IMR-90 (cell line): ENCODE measurements around the gene PI4KA. TPM values are rescaled to one million over a fixed set of nuclear protein-coding genes. Genes with fewer than 3 reads are reported as not detected.
A peak's percentile ranks its signal among the peaks of the same experiment; 100 is the strongest.

Experiments used
- ATAC-seq: fragments of 200-7000 bp; cut with Tn5 transposase; 2 replicates; pipeline ENCODE4 v1.9.1; 2020; ENCODE audit warnings: low read depth, mild to moderate bottlenecking, moderate library complexity
- BruUV-seq: library from RNA; stranded (reverse); fragments of 400-500 nt; replicated peaks from 2 replicates; lab custom pipeline; 2021; lab: Mats Ljungman, UMichigan
- CTCF ChIA-PET: fragments of 300-600 bp; formaldehyde crosslinking; extraction: SDS; loops from one replicate; lab custom pipeline; 2021; ENCODE audit warnings: antibody characterized with exemption; lab: Yijun Ruan, JAX
- POLR2A ChIA-PET: fragments of 300-600 bp; sonication (Branson Sonifier 250); formaldehyde crosslinking; loops from one replicate; lab custom pipeline; 2022; ENCODE audit warnings: antibody characterized with exemption; ENCODE audit not compliant: unreplicated experiment; lab: Charles Lee
- DNase-seq: peaks from one replicate; pipeline ENCODE4 v3.0.0; 2013
- H2AFZ ChIP-seq: replicated peaks from 2 replicates; pipeline ENCODE3; 2013; ENCODE audit warnings: low read length, mild to moderate bottlenecking; ENCODE audit not compliant: poor library complexity
- H2AK5ac ChIP-seq: 2 replicates; pipeline ENCODE4 v1.6.1; 2013; ENCODE audit warnings: low read depth, low read length, inconsistent platforms
- H2AK9ac ChIP-seq: replicated peaks from 2 replicates; pipeline ENCODE3; 2013; ENCODE audit warnings: mild to moderate bottlenecking, low read depth, low read length, moderate library complexity; ENCODE audit not compliant: poor library complexity
- H2BK120ac ChIP-seq: 2 replicates; pipeline ENCODE4 v1.6.1; 2013; ENCODE audit warnings: low read depth, low read length, inconsistent platforms
- H2BK15ac ChIP-seq: 3 replicates; pipeline ENCODE4 v1.6.1; 2013; ENCODE audit warnings: low read depth, low read length, inconsistent platforms
- H2BK20ac ChIP-seq: 2 replicates; pipeline ENCODE4 v1.6.1; 2013; ENCODE audit warnings: low read depth, mild to moderate bottlenecking, inconsistent platforms, low read length, moderate library complexity
- H2BK5ac ChIP-seq: 2 replicates; pipeline ENCODE4 v1.6.1; 2013; ENCODE audit warnings: mild to moderate bottlenecking, low read depth, low read length, inconsistent platforms; ENCODE audit not compliant: poor library complexity, severe bottlenecking
- H3K14ac ChIP-seq: replicated peaks from 2 replicates; pipeline ENCODE4 v1.6.1; 2013; ENCODE audit warnings: low read depth, low read length, inconsistent platforms
- H3K18ac ChIP-seq: 2 replicates; pipeline ENCODE4 v1.6.1; 2013; ENCODE audit warnings: low read depth, low read length, control low read depth
- H3K23ac ChIP-seq: 2 replicates; pipeline ENCODE4 v1.6.1; 2013; ENCODE audit warnings: low read depth, low read length, inconsistent platforms
- H3K27ac ChIP-seq: 2 replicates; pipeline ENCODE4 v1.5.1; 2013; ENCODE audit warnings: mild to moderate bottlenecking, control low read depth, low read length; ENCODE audit not compliant: insufficient read depth
- H3K27me3 ChIP-seq: 2 replicates; pipeline ENCODE4 v1.6.1; 2013; ENCODE audit warnings: low read length; ENCODE audit not compliant: control insufficient read depth, insufficient read depth
- H3K36me3 ChIP-seq: 2 replicates; pipeline ENCODE4 v1.6.1; 2013; ENCODE audit warnings: low read length, mixed read lengths; ENCODE audit not compliant: control insufficient read depth, insufficient read depth
- H3K4ac ChIP-seq: 2 replicates; pipeline ENCODE4 v1.6.1; 2013; ENCODE audit warnings: low read depth, low read length, inconsistent platforms
- H3K4me1 ChIP-seq: 2 replicates; pipeline ENCODE4 v1.6.1; 2013; ENCODE audit warnings: low read length, mixed read lengths; ENCODE audit not compliant: control insufficient read depth, insufficient read depth
- H3K4me2 ChIP-seq: 2 replicates; pipeline ENCODE4 v1.6.1; 2013; ENCODE audit warnings: low read depth, mild to moderate bottlenecking, control low read depth, low read length, moderate library complexity
- H3K4me3 ChIP-seq: 2 replicates; pipeline ENCODE4 v1.5.1; 2013; ENCODE audit warnings: low read depth, mild to moderate bottlenecking, control low read depth, low read length, moderate library complexity; ENCODE audit not compliant: insufficient read depth
- H3K56ac ChIP-seq: 2 replicates; pipeline ENCODE4 v1.6.1; 2013; ENCODE audit warnings: low read length, inconsistent platforms; ENCODE audit not compliant: insufficient read depth; ENCODE audit errors: extremely low read depth
- H3K79me1 ChIP-seq, 2 experiments: 2 replicates each; pipeline ENCODE4 v1.6.1; 2013; ENCODE audit warnings: low read length in 2 of 2, inconsistent platforms in 1 of 2, low read depth in 1 of 2
- H3K9ac ChIP-seq: 2 replicates; pipeline ENCODE4 v1.6.1; 2013; ENCODE audit warnings: low read depth, low read length, control low read depth
- H3K9me1 ChIP-seq: 2 replicates; pipeline ENCODE4 v1.6.1; 2013; ENCODE audit warnings: low read length, inconsistent platforms; ENCODE audit not compliant: insufficient read depth
- H3K9me3 ChIP-seq: 2 replicates; pipeline ENCODE4 v1.6.1; 2013; ENCODE audit warnings: low read length; ENCODE audit not compliant: control insufficient read depth, insufficient read depth
- H4K20me1 ChIP-seq: 2 replicates; pipeline ENCODE4 v1.6.1; 2013; ENCODE audit warnings: low read length, inconsistent platforms; ENCODE audit not compliant: insufficient read depth
- H4K5ac ChIP-seq: 2 replicates; pipeline ENCODE4 v1.6.1; 2013; ENCODE audit warnings: mild to moderate bottlenecking, low read depth, low read length, control low read depth
- H4K8ac ChIP-seq, 2 experiments: 2 replicates each; pipeline ENCODE4 v1.6.1; 2013; ENCODE audit warnings: low read depth in 2 of 2, low read length in 2 of 2, control low read depth in 1 of 2, inconsistent platforms in 1 of 2
- H4K91ac ChIP-seq: 2 replicates; pipeline ENCODE4 v1.6.1; 2013; ENCODE audit warnings: low read depth, low read length, inconsistent platforms; ENCODE audit not compliant: insufficient read depth
- NFE2L2 ChIP-seq: fragments of 150-350 bp; IDR thresholded peaks from 2 replicates; pipeline ENCODE4 v1.6.1; 2016; ENCODE audit warnings: low read depth, mild to moderate bottlenecking, low read length
- SMC3 ChIP-seq: fragments of 150-350 bp; IDR thresholded peaks from 2 replicates; pipeline ENCODE4 v1.6.1; 2016; ENCODE audit warnings: low read depth, mild to moderate bottlenecking, antibody characterized with exemption, low read length, moderate library complexity
- WGBS, 2 experiments: methylation state at CpG; one replicate each; pipeline versions ENCODE4 v1.1.5 to v1.1.7; 2013; ENCODE audit warnings: missing lambda C conversion rate in 2 of 2; ENCODE audit not compliant: insufficient read length in 1 of 2; ENCODE audit errors: extremely low coverage in 2 of 2; 5-methylcytosine and 5-hydroxymethylcytosine counted together
- dilution Hi-C: fragments of 300-500 bp; cut with HindIII; formaldehyde crosslinking; loops from one replicate; pipeline ENCODE4 v1.14.3; 2018; ENCODE audit warnings: low sequenced_read_pairs; ENCODE audit not compliant: unreplicated experiment
- in situ Hi-C: fragments of 300-500 bp; cut with MboI; formaldehyde crosslinking; loops from 3 replicates; pipeline ENCODE4 v1.14.3; 2019; ENCODE audit warnings: low sequenced_read_pairs, inconsistent platforms, mixed read lengths
- intact Hi-C: fragments of 100-400 bp; cut with micrococcal nuclease; formaldehyde crosslinking; loops from 2 replicates; pipeline ENCODE4 v1.10.0; 2022
- polyA plus RNA-seq, 3 experiments: library from polyadenylated mRNA; depleted of rRNA; stranded (reverse); fragments of >200 nt; gene quantifications; 2 replicates each; pipeline ENCODE4 v1.2.3, GENCODE V29; 2012; ENCODE audit warnings: low replicate concordance in 1 of 3
- total RNA-seq: library from RNA; depleted of rRNA; stranded (reverse); fragments of >200 nt; gene quantifications from 2 replicates; pipeline ENCODE4 v1.2.3, GENCODE V29; 2012

Gene PI4KA
- total and polyA plus RNA-seq, 2 of the 4 experiments (the other 2 are of a cell fraction) = 16.8 to 35.5 TPM

GRCh38 chr22:20804650-20805049, 54.0 kb downstream of the PI4KA start:
- H3K79me1 ChIP-seq = peaks cover 5 to 30% of the 10 kb centered on the region in 2 experiments; a peak in 3 of 4 replicates
- H2AK5ac ChIP-seq = peak overlapping the region; percentile 57; the same call in 1 of the 2 replicates
- H3K18ac ChIP-seq = no peak overlapping the region
- H2BK5ac ChIP-seq = no peak overlapping the region
- no peak overlapping the region for H3K14ac ChIP-seq
- BruUV-seq = no TSS peak
- POLR2A ChIA-PET = no interaction called here
- no peak overlapping the region for H3K23ac ChIP-seq
- H3K27me3 ChIP-seq = no peaks in the 10 kb centered on the region
- H3K4me2 ChIP-seq = no peak overlapping the region
- in situ Hi-C loops (loop anchor here (5.0 kb wide), 1 partner anchor 43 kb away; no protein-coding TSS in a partner anchor), intact Hi-C loops (loop anchor here (1.0 to 10.0 kb wide), 5 partner anchors 48 to 178 kb away; partner anchors contain the start of genes CRKL and LZTR1), dilution Hi-C loops (no loop called here)
- WGBS, 2 experiments = 93% methylated on average over 5 of the region's 6 CpGs; no CpG with 5 or more reads in 1 of the 2 experiments
- no peaks in the 10 kb centered on the region for H4K20me1 ChIP-seq
- H2AFZ ChIP-seq = no peak overlapping the region
- H4K5ac ChIP-seq = no peak overlapping the region
- CTCF ChIA-PET = interaction anchor here (0.6 to 2.4 kb wide), 5 partner anchors 9 to 81 kb away, joined by 4 to 11 read pairs (median 5); no protein-coding TSS in a partner anchor
- H2BK20ac ChIP-seq = no peak overlapping the region
- no peak overlapping the region for H4K91ac ChIP-seq
- no peaks in the 10 kb centered on the region for H3K9me3 ChIP-seq
- H3K9me1 ChIP-seq = peaks cover 9% of the 10 kb centered on the region
- no peak overlapping the region for H2BK120ac ChIP-seq
- ATAC-seq = no peak
- peaks cover 7% of the 10 kb centered on the region for H3K4me1 ChIP-seq
- peaks cover 35% of the 10 kb centered on the region for H3K36me3 ChIP-seq
- H2BK15ac ChIP-seq = no peak overlapping the region
- no peak overlapping the region for H3K4ac ChIP-seq
- no peak overlapping the region for H4K8ac ChIP-seq
- TF ChIP-seq NFE2L2 = no peak
- TF ChIP-seq SMC3 = no peak
- H3K4me3 ChIP-seq = no peak overlapping the region
- DNase-seq = no peak
- no peak overlapping the region for H2AK9ac ChIP-seq
- no peak overlapping the region for H3K27ac ChIP-seq
- H3K56ac ChIP-seq = no peak overlapping the region
- no peak overlapping the region for H3K9ac ChIP-seq
